IMR-90 (cell line): ENCODE results near the gene ACTL6B. TPM values are rescaled to one million over a fixed set of nuclear protein-coding genes. Genes with fewer than 3 reads are reported as not detected.
A peak's percentile ranks its signal among the peaks of the same experiment; 100 is the strongest.

Experiments used
- ATAC-seq: fragments of 200-7000 bp; cut with Tn5 transposase; 2 replicates; pipeline ENCODE4 v1.9.1; 2020; ENCODE audit warnings: low read depth, mild to moderate bottlenecking, moderate library complexity
- BruUV-seq: library from RNA; stranded (reverse); fragments of 400-500 nt; replicated peaks from 2 replicates; lab custom pipeline; 2021; lab: Mats Ljungman, UMichigan
- CTCF ChIA-PET: fragments of 300-600 bp; formaldehyde crosslinking; extraction: SDS; loops from one replicate; lab custom pipeline; 2021; ENCODE audit warnings: antibody characterized with exemption; lab: Yijun Ruan, JAX
- POLR2A ChIA-PET: fragments of 300-600 bp; sonication (Branson Sonifier 250); formaldehyde crosslinking; loops from one replicate; lab custom pipeline; 2022; ENCODE audit warnings: antibody characterized with exemption; ENCODE audit not compliant: unreplicated experiment; lab: Charles Lee
- DNase-seq: peaks from one replicate; pipeline ENCODE4 v3.0.0; 2013
- H2AFZ ChIP-seq: replicated peaks from 2 replicates; pipeline ENCODE3; 2013; ENCODE audit warnings: low read length, mild to moderate bottlenecking; ENCODE audit not compliant: poor library complexity
- H2AK5ac ChIP-seq: 2 replicates; pipeline ENCODE4 v1.6.1; 2013; ENCODE audit warnings: low read depth, low read length, inconsistent platforms
- H2AK9ac ChIP-seq: replicated peaks from 2 replicates; pipeline ENCODE3; 2013; ENCODE audit warnings: mild to moderate bottlenecking, low read depth, low read length, moderate library complexity; ENCODE audit not compliant: poor library complexity
- H2BK120ac ChIP-seq: 2 replicates; pipeline ENCODE4 v1.6.1; 2013; ENCODE audit warnings: low read depth, low read length, inconsistent platforms
- H2BK15ac ChIP-seq: 3 replicates; pipeline ENCODE4 v1.6.1; 2013; ENCODE audit warnings: low read depth, low read length, inconsistent platforms
- H2BK20ac ChIP-seq: 2 replicates; pipeline ENCODE4 v1.6.1; 2013; ENCODE audit warnings: low read depth, mild to moderate bottlenecking, inconsistent platforms, low read length, moderate library complexity
- H2BK5ac ChIP-seq: 2 replicates; pipeline ENCODE4 v1.6.1; 2013; ENCODE audit warnings: mild to moderate bottlenecking, low read depth, low read length, inconsistent platforms; ENCODE audit not compliant: poor library complexity, severe bottlenecking
- H3K14ac ChIP-seq: replicated peaks from 2 replicates; pipeline ENCODE4 v1.6.1; 2013; ENCODE audit warnings: low read depth, low read length, inconsistent platforms
- H3K18ac ChIP-seq: 2 replicates; pipeline ENCODE4 v1.6.1; 2013; ENCODE audit warnings: low read depth, low read length, control low read depth
- H3K23ac ChIP-seq: 2 replicates; pipeline ENCODE4 v1.6.1; 2013; ENCODE audit warnings: low read depth, low read length, inconsistent platforms
- H3K27ac ChIP-seq: 2 replicates; pipeline ENCODE4 v1.5.1; 2013; ENCODE audit warnings: mild to moderate bottlenecking, control low read depth, low read length; ENCODE audit not compliant: insufficient read depth
- H3K27me3 ChIP-seq: 2 replicates; pipeline ENCODE4 v1.6.1; 2013; ENCODE audit warnings: low read length; ENCODE audit not compliant: control insufficient read depth, insufficient read depth
- H3K36me3 ChIP-seq: 2 replicates; pipeline ENCODE4 v1.6.1; 2013; ENCODE audit warnings: low read length, mixed read lengths; ENCODE audit not compliant: control insufficient read depth, insufficient read depth
- H3K4ac ChIP-seq: 2 replicates; pipeline ENCODE4 v1.6.1; 2013; ENCODE audit warnings: low read depth, low read length, inconsistent platforms
- H3K4me1 ChIP-seq: 2 replicates; pipeline ENCODE4 v1.6.1; 2013; ENCODE audit warnings: low read length, mixed read lengths; ENCODE audit not compliant: control insufficient read depth, insufficient read depth
- H3K4me2 ChIP-seq: 2 replicates; pipeline ENCODE4 v1.6.1; 2013; ENCODE audit warnings: low read depth, mild to moderate bottlenecking, control low read depth, low read length, moderate library complexity
- H3K4me3 ChIP-seq: 2 replicates; pipeline ENCODE4 v1.5.1; 2013; ENCODE audit warnings: low read depth, mild to moderate bottlenecking, control low read depth, low read length, moderate library complexity; ENCODE audit not compliant: insufficient read depth
- H3K56ac ChIP-seq: 2 replicates; pipeline ENCODE4 v1.6.1; 2013; ENCODE audit warnings: low read length, inconsistent platforms; ENCODE audit not compliant: insufficient read depth; ENCODE audit errors: extremely low read depth
- H3K79me1 ChIP-seq, 2 experiments: 2 replicates each; pipeline ENCODE4 v1.6.1; 2013; ENCODE audit warnings: low read length in 2 of 2, inconsistent platforms in 1 of 2, low read depth in 1 of 2
- H3K9ac ChIP-seq: 2 replicates; pipeline ENCODE4 v1.6.1; 2013; ENCODE audit warnings: low read depth, low read length, control low read depth
- H3K9me1 ChIP-seq: 2 replicates; pipeline ENCODE4 v1.6.1; 2013; ENCODE audit warnings: low read length, inconsistent platforms; ENCODE audit not compliant: insufficient read depth
- H3K9me3 ChIP-seq: 2 replicates; pipeline ENCODE4 v1.6.1; 2013; ENCODE audit warnings: low read length; ENCODE audit not compliant: control insufficient read depth, insufficient read depth
- H4K20me1 ChIP-seq: 2 replicates; pipeline ENCODE4 v1.6.1; 2013; ENCODE audit warnings: low read length, inconsistent platforms; ENCODE audit not compliant: insufficient read depth
- H4K5ac ChIP-seq: 2 replicates; pipeline ENCODE4 v1.6.1; 2013; ENCODE audit warnings: mild to moderate bottlenecking, low read depth, low read length, control low read depth
- H4K8ac ChIP-seq, 2 experiments: 2 replicates each; pipeline ENCODE4 v1.6.1; 2013; ENCODE audit warnings: low read depth in 2 of 2, low read length in 2 of 2, control low read depth in 1 of 2, inconsistent platforms in 1 of 2
- H4K91ac ChIP-seq: 2 replicates; pipeline ENCODE4 v1.6.1; 2013; ENCODE audit warnings: low read depth, low read length, inconsistent platforms; ENCODE audit not compliant: insufficient read depth
- BHLHE40 ChIP-seq: fragments of 150-350 bp; IDR thresholded peaks from 2 replicates; pipeline ENCODE4 v1.6.1; 2016; ENCODE audit warnings: mild to moderate bottlenecking, low read depth, low read length
- CEBPB ChIP-seq: IDR thresholded peaks from 2 replicates; pipeline ENCODE4 v1.6.1; 2012; ENCODE audit warnings: low read depth, low read length, improper control_type of control experiment
- CHD1 ChIP-seq: IDR thresholded peaks from 2 replicates; pipeline ENCODE4 v1.6.1; 2012; ENCODE audit warnings: low read depth, low read length, improper control_type of control experiment
- CTCF ChIP-seq: conservative IDR thresholded peaks from 2 replicates; pipeline ENCODE4 v1.5.1; 2012; ENCODE audit warnings: mild to moderate bottlenecking, low read depth, low read length, improper control_type of control experiment
- ELK1 ChIP-seq: fragments of 150-350 bp; IDR thresholded peaks from 2 replicates; pipeline ENCODE4 v1.6.1; 2016; ENCODE audit warnings: low read depth, mild to moderate bottlenecking, low read length, moderate library complexity, borderline replicate concordance
- FOS ChIP-seq: fragments of 150-350 bp; IDR thresholded peaks from 2 replicates; pipeline ENCODE4 v1.6.1; 2016; ENCODE audit warnings: low read depth, low read length
- MAFK ChIP-seq: IDR thresholded peaks from 2 replicates; pipeline ENCODE4 v1.6.1; 2012; ENCODE audit warnings: low read depth, low read length, improper control_type of control experiment
- MAZ ChIP-seq: IDR thresholded peaks from 2 replicates; pipeline ENCODE4 v1.6.1; 2012; ENCODE audit warnings: low read depth, mild to moderate bottlenecking, low read length, improper control_type of control experiment, moderate library complexity, borderline replicate concordance
- MXI1 ChIP-seq: IDR thresholded peaks from 2 replicates; pipeline ENCODE4 v1.6.1; 2012; ENCODE audit warnings: low read depth, mild to moderate bottlenecking, low read length, moderate library complexity, borderline replicate concordance
- NFE2L2 ChIP-seq: fragments of 150-350 bp; IDR thresholded peaks from 2 replicates; pipeline ENCODE4 v1.6.1; 2016; ENCODE audit warnings: low read depth, mild to moderate bottlenecking, low read length
- RAD21 ChIP-seq: IDR thresholded peaks from 2 replicates; pipeline ENCODE4 v1.6.1; 2012; ENCODE audit warnings: low read length, improper control_type of control experiment
- RCOR1 ChIP-seq: IDR thresholded peaks from 2 replicates; pipeline ENCODE4 v1.6.1; 2012; ENCODE audit warnings: mild to moderate bottlenecking, low read length, improper control_type of control experiment; ENCODE audit not compliant: insufficient replicate concordance
- SMC3 ChIP-seq: fragments of 150-350 bp; IDR thresholded peaks from 2 replicates; pipeline ENCODE4 v1.6.1; 2016; ENCODE audit warnings: low read depth, mild to moderate bottlenecking, antibody characterized with exemption, low read length, moderate library complexity
- USF2 ChIP-seq: fragments of 150-350 bp; IDR thresholded peaks from 2 replicates; pipeline ENCODE4 v1.6.1; 2017; ENCODE audit warnings: mild to moderate bottlenecking, antibody characterized with exemption, low read length, low read depth
- WGBS, 2 experiments: methylation state at CpG; one replicate each; pipeline versions ENCODE4 v1.1.5 to v1.1.7; 2013; ENCODE audit warnings: missing lambda C conversion rate in 2 of 2; ENCODE audit not compliant: insufficient read length in 1 of 2; ENCODE audit errors: extremely low coverage in 2 of 2; 5-methylcytosine and 5-hydroxymethylcytosine counted together
- dilution Hi-C: fragments of 300-500 bp; cut with HindIII; formaldehyde crosslinking; loops from one replicate; pipeline ENCODE4 v1.14.3; 2018; ENCODE audit warnings: low sequenced_read_pairs; ENCODE audit not compliant: unreplicated experiment
- in situ Hi-C: fragments of 300-500 bp; cut with MboI; formaldehyde crosslinking; loops from 3 replicates; pipeline ENCODE4 v1.14.3; 2019; ENCODE audit warnings: low sequenced_read_pairs, inconsistent platforms, mixed read lengths
- intact Hi-C: fragments of 100-400 bp; cut with micrococcal nuclease; formaldehyde crosslinking; loops from 2 replicates; pipeline ENCODE4 v1.10.0; 2022
- polyA plus RNA-seq, 3 experiments: library from polyadenylated mRNA; depleted of rRNA; stranded (reverse); fragments of >200 nt; gene quantifications; 2 replicates each; pipeline ENCODE4 v1.2.3, GENCODE V29; 2012; ENCODE audit warnings: low replicate concordance in 1 of 3
- total RNA-seq: library from RNA; depleted of rRNA; stranded (reverse); fragments of >200 nt; gene quantifications from 2 replicates; pipeline ENCODE4 v1.2.3, GENCODE V29; 2012

The ACTL6B gene
- total and polyA plus RNA-seq, 2 of the 4 experiments (the other 2 are of a cell fraction) = not detected

DNA sequence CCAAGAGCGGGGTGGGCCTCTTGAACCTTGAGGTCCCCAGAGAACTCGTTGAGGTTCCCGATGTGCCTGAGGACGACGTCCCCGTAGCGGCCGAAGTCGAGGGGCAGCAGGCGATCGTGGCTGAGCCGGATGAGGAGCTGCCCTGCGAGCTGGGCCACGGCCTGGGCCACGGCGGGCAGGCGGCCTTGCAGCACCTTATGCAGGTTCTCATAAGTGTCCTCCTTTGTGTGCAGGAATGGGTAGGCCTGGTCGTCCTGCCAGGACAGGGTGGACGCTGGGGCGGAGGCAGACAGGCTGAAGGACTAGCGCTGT lies 29.1 kb downstream of the ACTL6B start:
- in situ Hi-C loops = no loop called here
- H3K27me3 ChIP-seq = peaks cover 6% of the 10 kb centered on the region; the same call in 1 of the 2 replicates
- no peak overlapping the region for H3K18ac ChIP-seq
- H3K9ac ChIP-seq = no peak overlapping the region
- no peak overlapping the region for H3K14ac ChIP-seq
- no peak overlapping the region for H3K4me2 ChIP-seq
- peak overlapping the region; percentile 11; the same call in 1 of the 2 replicates for H2AK5ac ChIP-seq
- 92% methylated on average over 8 of the region's 21 CpGs; no CpG with 5 or more reads in 1 of the 2 experiments for WGBS, 2 experiments
- no peaks in the 10 kb centered on the region for H3K79me1 ChIP-seq
- H2BK5ac ChIP-seq = no peak overlapping the region
- H3K4me3 ChIP-seq = no peak overlapping the region
- no TSS peak for BruUV-seq
- TF ChIP-seq ELK1 (no peak), CHD1 (no peak), MAFK (no peak), NFE2L2 (no peak), BHLHE40 (no peak), RAD21 (no peak), USF2 (no peak), FOS (no peak), CTCF (no peak), MAZ (no peak), RCOR1 (no peak), CEBPB (no peak), MXI1 (no peak), SMC3 (no peak)
- no peak overlapping the region for H3K27ac ChIP-seq
- peak overlapping the region; percentile 21; the same call in 1 of the 2 replicates for H4K91ac ChIP-seq
- intact Hi-C loops = no loop called here
- H3K23ac ChIP-seq = no peak overlapping the region
- no peaks in the 10 kb centered on the region for H3K36me3 ChIP-seq
- peak overlapping the region; percentile 89 for H2AFZ ChIP-seq
- no peak overlapping the region for H2BK15ac ChIP-seq
- no peak overlapping the region for H4K5ac ChIP-seq
- ChIA-PET POLR2A (no interaction called here), CTCF (no interaction called here)
- H2BK120ac ChIP-seq = no peak overlapping the region
- H3K4me1 ChIP-seq = no peaks in the 10 kb centered on the region
- no peak overlapping the region for H4K8ac ChIP-seq
- H3K9me3 ChIP-seq = no peaks in the 10 kb centered on the region
- H3K4ac ChIP-seq = no peak overlapping the region
- H4K20me1 ChIP-seq = no peaks in the 10 kb centered on the region
- DNase-seq (no peak), ATAC-seq (no peak)
- peaks cover 7% of the 10 kb centered on the region; the same call in 1 of the 2 replicates for H3K9me1 ChIP-seq
- dilution Hi-C loops = no loop called here
- no peak overlapping the region for H2BK20ac ChIP-seq
- no peak overlapping the region for H3K56ac ChIP-seq
- peak overlapping the region; percentile 89 for H2AK9ac ChIP-seq
